Upper lobe of right lung (tissue), 1 donor: ENCODE data around the gene NEDD4L. TPM values are rescaled to one million over a fixed set of nuclear protein-coding genes. Genes with fewer than 3 reads are reported as not detected.

Source experiments
- ATAC-seq: fragments of 200-7000 bp; cut with Tn5 transposase; one replicate; pipeline ENCODE4 v1.9.1; 2020; ENCODE audit warnings: mild to moderate bottlenecking, moderate library complexity
- DNase-seq: peaks from one replicate; pipeline ENCODE4 v3.0.0-alpha.2; 2020
- H3K27ac ChIP-seq: fragments of 200-600 bp; one replicate; pipeline ENCODE4 v1.8.0; 2022
- H3K27me3 ChIP-seq: fragments of 200-600 bp; one replicate; pipeline ENCODE4 v1.8.0; 2022; ENCODE audit warnings: mild to moderate bottlenecking
- H3K36me3 ChIP-seq: fragments of 200-600 bp; one replicate; pipeline ENCODE4 v1.8.0; 2022
- H3K4me1 ChIP-seq: fragments of 200-600 bp; one replicate; pipeline ENCODE4 v1.8.0; 2022
- H3K4me3 ChIP-seq: fragments of 200-600 bp; one replicate; pipeline ENCODE4 v1.8.0; 2022; ENCODE audit warnings: mild to moderate bottlenecking
- H3K9me3 ChIP-seq: fragments of 200-600 bp; one replicate; pipeline ENCODE4 v1.8.0; 2022
- intact Hi-C: fragments of 100-400 bp; cut with DNase I; formaldehyde crosslinking; loops from one replicate; pipeline ENCODE4 v1.11.0; 2022
- total RNA-seq: library from RNA; stranded (reverse); fragmentation: NEBNext Ultra II Directional; extraction: Animal tissue kit (Norgen Biotek cat#: 25700); gene quantifications from one replicate; pipeline ENCODE4 v1.2.1, GENCODE V29; 2021
- TF ChIP-seq, protein P1 (sequence below): fragments of 200-600 bp; IDR thresholded peaks from one replicate; pipeline ENCODE4 v1.8.0; 2022; ENCODE audit warnings: antibody characterized with exemption
- donor health status: DM: no; HTN: yes; CAD: no; lungs with severe emphysema.

The NEDD4L gene
- total RNA-seq, 1 donor from 2014 or later, result 192 TPM

DNA sequence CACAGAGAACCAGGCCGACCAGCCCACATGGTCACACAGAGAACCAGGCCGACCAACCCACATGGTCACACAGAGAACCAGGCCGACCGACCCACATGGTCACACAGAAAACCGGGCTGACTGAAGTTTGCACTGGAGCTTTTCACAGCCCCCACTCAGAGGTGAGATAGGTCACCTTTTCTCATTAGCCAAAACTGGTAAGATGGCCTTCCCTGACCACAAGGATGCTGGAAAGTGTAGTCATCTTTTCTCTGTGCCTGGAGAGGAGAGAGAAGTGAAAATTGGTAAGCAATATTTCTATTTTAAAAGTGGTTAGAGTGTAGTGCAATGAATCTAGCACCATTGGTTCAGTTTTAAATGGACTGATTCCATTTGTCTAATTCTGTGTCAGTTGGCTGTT lies 247.1 kb downstream of the NEDD4L start:
- Histone ChIP-seq H3K4me3 (no peak overlapping the region), H3K9me3 (no peaks in the 10 kb centered on the region), H3K36me3 (no peaks in the 10 kb centered on the region), H3K4me1 (peaks cover 21% of the 10 kb centered on the region), H3K27ac (no peak overlapping the region), H3K27me3 (no peaks in the 10 kb centered on the region)
- intact Hi-C loops, result no loop called here
- ATAC-seq (no peak), DNase-seq (no peak)
- TF ChIP-seq, protein P1, sequence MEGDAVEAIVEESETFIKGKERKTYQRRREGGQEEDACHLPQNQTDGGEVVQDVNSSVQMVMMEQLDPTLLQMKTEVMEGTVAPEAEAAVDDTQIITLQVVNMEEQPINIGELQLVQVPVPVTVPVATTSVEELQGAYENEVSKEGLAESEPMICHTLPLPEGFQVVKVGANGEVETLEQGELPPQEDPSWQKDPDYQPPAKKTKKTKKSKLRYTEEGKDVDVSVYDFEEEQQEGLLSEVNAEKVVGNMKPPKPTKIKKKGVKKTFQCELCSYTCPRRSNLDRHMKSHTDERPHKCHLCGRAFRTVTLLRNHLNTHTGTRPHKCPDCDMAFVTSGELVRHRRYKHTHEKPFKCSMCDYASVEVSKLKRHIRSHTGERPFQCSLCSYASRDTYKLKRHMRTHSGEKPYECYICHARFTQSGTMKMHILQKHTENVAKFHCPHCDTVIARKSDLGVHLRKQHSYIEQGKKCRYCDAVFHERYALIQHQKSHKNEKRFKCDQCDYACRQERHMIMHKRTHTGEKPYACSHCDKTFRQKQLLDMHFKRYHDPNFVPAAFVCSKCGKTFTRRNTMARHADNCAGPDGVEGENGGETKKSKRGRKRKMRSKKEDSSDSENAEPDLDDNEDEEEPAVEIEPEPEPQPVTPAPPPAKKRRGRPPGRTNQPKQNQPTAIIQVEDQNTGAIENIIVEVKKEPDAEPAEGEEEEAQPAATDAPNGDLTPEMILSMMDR, result no peak

- H3K4me3 ChIP-seq, result no peak overlapping the region
- TF ChIP-seq, protein P1, result no peak
- H3K9me3 ChIP-seq, result no peaks in the 10 kb centered on the region
- intact Hi-C loops, result no loop called here
- DNase-seq (no peak), ATAC-seq (no peak)
- H3K27me3 ChIP-seq, result no peaks in the 10 kb centered on the region
- H3K4me1 ChIP-seq, result peaks cover 21% of the 10 kb centered on the region
- H3K27ac ChIP-seq, result no peak overlapping the region
- H3K36me3 ChIP-seq, result no peaks in the 10 kb centered on the region
Observed at GRCh38 chr18:58292638-58293037, 248.6 kb downstream of the NEDD4L start.

DNA sequence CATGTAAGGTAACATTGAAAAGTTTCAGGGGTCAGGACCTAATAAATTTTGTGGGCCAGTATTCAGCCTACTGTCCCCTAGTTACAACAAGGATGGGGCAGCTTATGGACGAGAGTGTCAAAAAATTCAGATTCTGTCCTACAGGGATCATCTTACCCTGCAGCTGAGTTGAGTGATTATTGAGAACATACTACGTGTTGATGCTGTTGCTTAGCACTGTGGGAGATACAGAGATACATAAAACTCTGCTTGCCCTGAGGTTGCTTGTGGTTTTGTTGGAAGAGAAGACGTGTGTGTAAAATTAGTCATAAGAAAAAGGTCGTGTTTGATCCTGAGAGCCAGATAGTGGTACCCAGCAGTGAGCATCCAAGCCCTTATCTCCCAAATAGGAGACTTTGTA lies 253.2 kb downstream of the NEDD4L start:
- Histone ChIP-seq H3K4me1 (peaks cover 8% of the 10 kb centered on the region), H3K27me3 (no peaks in the 10 kb centered on the region), H3K36me3 (no peaks in the 10 kb centered on the region), H3K27ac (no peak overlapping the region), H3K4me3 (no peak overlapping the region), H3K9me3 (no peaks in the 10 kb centered on the region)
- TF ChIP-seq, protein P1, result no peak
- DNase-seq (no peak), ATAC-seq (no peak)
- intact Hi-C loops, result no loop called here

- H3K27ac ChIP-seq, result no peak overlapping the region
- H3K4me1 ChIP-seq, result peaks cover 13% of the 10 kb centered on the region
- intact Hi-C loops, result no loop called here
- H3K4me3 ChIP-seq, result no peak overlapping the region
- DNase-seq (no peak), ATAC-seq (no peak)
- TF ChIP-seq, protein P1, result no peak
- H3K27me3 ChIP-seq, result no peaks in the 10 kb centered on the region
- H3K36me3 ChIP-seq, result no peaks in the 10 kb centered on the region
- no peaks in the 10 kb centered on the region for H3K9me3 ChIP-seq
Observed at GRCh38 chr18:58298251-58299134, 254.5 kb downstream of the NEDD4L start.

- no peak for ATAC-seq
- DNase-seq, result no peak
- H3K4me3 ChIP-seq, result no peak overlapping the region
- H3K36me3 ChIP-seq, result no peaks in the 10 kb centered on the region
- no peak overlapping the region for H3K27ac ChIP-seq
- peaks cover 16% of the 10 kb centered on the region for H3K4me1 ChIP-seq
- no peaks in the 10 kb centered on the region for H3K27me3 ChIP-seq
- H3K9me3 ChIP-seq, result no peaks in the 10 kb centered on the region
- TF ChIP-seq, protein P1, result no peak
- intact Hi-C loops, result no loop called here
Observed at GRCh38 chr18:58299135-58299473, 255.1 kb downstream of the NEDD4L start.
